ENCODE results near the gene ATP6V0B. TPM values are rescaled to one million over a fixed set of nuclear protein-coding genes. Genes with fewer than 3 reads are reported as not detected.

ATP6V0B gene
- 100 to 1,000 TPM; 139 to 182 (median 149) TPM for polyA plus RNA-seq (ENCODE audit: insufficient read length in 4 of 4)

GRCh38 chr1:43974443-43975248 is at the start of gene ATP6V0B:
Gene ATP6V0B (plus strand): TSS chr1:43974960. CDS start chr1:43975041, 81 bp downstream.
- peak; percentile 84 to 91 (median 86) for DNase-seq (ENCODE audit: low read depth in 4 of 4, low spot score in 3 of 4)

DNA sequence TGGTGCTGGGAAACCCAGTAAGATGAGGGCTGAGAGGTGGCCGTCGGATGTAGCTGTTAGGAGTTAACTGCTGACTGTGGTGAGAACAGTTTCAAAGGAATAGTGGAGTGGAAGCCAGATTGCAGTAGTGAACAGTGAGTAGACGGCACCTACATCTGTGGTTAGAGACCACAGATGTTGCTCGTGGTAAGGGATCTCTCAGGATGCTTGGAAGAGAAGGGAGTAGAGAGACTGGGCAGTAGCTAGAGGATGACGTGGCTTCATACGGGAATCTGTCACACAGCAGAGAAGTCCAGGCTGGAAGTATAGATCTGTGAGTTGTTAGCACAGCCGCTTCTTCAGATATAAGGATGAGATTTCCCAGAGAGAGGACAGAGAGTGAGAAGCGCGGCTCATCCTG is 48.9 kb upstream of the ATP6V0B start:
- DNase-seq (ENCODE audit: low read depth in 4 of 4, low spot score in 3 of 4), result no peak

DNA sequence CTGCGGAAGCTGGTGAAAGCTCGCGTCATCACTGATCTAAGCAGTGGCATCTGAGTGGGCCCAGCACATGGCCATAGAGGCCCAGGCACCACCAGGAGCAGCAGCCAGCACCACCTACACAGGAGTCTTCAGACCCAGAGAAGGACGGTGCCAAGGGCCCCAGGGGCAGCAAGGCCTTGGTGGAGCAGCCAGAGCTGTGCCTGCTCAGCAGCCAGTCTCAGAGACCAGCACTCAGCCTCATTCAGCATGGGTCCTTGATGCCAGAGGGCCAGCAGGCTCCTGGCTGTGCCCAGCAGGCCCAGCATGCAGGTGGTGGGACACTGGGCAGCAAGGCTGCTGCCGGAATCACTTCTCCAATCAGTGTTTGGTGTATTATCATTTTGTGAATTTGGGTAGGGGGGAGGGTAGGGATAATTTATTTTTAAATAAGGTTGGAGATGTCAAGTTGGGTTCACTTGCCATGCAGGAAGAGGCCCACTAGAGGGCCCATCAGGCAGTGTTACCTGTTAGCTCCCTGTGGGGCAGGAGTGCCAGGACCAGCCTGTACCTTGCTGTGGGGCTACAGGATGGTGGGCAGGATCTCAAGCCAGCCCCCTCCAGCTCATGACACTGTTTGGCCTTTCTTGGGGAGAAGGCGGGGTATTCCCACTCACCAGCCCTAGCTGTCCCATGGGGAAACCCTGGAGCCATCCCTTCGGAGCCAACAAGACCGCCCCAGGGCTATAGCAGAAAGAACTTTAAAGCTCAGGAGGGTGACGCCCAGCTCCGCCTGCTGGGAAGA is 44.4 kb upstream of the ATP6V0B start:
- no peak for DNase-seq (ENCODE audit: low read depth in 4 of 4, low spot score in 3 of 4)

DNA sequence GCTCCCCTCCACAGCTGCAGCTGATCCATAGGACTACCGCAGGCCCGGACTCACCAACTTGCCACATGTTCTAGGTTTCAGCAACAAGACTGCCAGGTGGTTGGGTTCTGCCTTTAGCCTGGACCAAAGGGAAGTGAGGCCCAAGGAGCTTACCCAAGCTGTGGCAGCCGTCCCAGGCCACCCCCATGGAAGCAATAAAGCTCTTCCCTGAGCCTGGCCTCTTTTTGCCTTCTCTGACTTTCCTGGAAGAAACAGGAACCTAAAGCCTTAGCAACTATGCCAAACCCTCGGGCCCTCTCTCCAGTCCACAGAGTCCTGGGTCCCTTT is 43.8 kb upstream of the ATP6V0B start:
- no peak for DNase-seq (ENCODE audit: low read depth in 4 of 4, low spot score in 3 of 4)

GRCh38 chr1:43931711-43932660 is 42.8 kb upstream of the ATP6V0B start:
- DNase-seq (ENCODE audit: low read depth in 4 of 4, low spot score in 3 of 4), result no peak

GRCh38 chr1:43932786-43933385 is 41.9 kb upstream of the ATP6V0B start:
- DNase-seq (ENCODE audit: low read depth in 4 of 4, low spot score in 3 of 4), result no peak

DNA sequence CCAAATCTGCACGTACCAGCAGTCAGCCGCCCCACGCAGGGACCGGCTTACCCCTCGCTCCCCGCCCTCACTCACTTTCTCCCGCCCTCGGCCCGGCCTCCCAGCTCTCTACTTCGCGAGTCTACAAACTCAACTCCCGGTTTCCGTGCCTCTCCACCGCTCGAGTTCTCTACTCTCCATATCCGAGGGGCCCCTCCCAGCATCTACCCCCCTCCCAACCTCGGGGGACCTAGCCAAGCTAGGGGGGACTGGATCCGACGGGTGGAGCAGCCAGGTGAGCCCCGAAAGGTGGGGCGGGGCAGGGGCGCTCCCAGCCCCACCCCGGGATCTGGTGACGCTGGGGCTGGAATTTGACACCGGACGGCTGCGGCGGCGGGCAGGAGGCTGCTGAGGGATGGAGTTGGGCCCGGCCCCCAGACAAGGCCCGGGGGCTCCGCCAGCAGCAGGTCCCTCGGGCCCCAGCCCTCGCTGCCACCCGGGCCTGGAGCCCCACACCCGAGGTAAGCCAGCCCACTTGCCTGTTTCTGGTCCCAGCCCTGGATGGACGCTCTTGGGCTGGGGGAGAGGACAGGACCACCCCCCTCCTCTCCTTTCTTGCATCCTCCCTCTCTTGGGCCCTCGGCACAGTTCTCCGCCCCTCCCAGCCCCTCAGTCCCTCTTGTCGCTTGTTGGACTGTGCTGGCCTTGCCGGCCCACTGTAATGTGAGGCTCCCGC is 41.2 kb upstream of the ATP6V0B start, which contains the start of gene ARTN:
ARTN (plus strand) TSS at position 416 of the 715 bp plus-strand sequence. CDS start 1,856 bp downstream, outside the sequence.
- no peak for DNase-seq (ENCODE audit: low read depth in 4 of 4, low spot score in 3 of 4)

DNA sequence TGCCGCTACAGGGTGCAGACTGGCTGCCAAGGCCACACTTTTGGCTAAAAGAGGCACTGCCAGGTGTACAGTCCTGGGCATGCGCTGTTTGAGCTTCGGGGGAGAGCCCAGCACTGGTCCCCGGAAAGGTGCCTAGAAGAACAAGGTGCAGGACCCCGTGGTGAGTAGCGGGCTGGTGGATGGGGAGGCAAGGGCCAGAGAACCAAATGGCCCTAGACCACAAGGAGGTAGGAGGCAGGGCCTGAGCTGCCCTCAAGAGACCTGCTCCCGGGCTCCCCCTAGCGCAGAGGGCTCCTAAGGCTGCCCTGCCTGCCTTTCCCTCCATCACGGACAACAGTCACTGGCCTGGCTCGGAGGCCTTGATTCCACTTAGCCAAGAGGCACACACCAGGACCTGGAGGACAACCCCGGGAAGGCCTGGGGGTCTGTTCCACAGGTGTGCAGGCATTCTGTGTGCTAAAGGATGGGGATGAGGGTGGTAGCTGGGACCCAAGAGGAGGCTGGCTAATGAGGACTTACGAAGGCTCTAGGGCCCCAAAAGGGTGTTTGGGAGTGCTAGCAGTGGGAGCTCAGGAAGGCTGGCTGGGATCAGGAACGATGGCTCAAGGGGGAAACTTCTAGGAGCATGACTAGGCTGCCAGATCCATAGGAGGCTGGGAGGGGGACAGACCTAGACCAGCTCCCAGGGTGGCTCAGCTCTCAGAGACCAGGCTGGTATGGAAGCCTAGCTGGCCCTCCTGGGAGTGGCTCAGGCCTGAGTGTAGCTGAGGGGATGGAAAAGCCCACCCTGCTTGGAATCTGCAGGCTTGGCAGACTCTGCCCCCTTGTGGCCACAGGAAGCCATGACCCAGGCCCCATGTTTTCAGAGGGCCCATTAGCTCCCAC is 40.4 kb upstream of the ATP6V0B start:
- peak in 1 of 4 donors; percentile 63 for DNase-seq (ENCODE audit: low read depth in 4 of 4, low spot score in 3 of 4)

GRCh38 chr1:43934986-43935324 is 39.8 kb upstream of the ATP6V0B start:
- DNase-seq (ENCODE audit: low read depth in 4 of 4, low spot score in 3 of 4), result no peak

- DNase-seq (ENCODE audit: low read depth in 4 of 4, low spot score in 3 of 4), result no peak
These were observed 38.9 kb upstream of the ATP6V0B start for GRCh38 chr1:43935711-43936427.

DNA sequence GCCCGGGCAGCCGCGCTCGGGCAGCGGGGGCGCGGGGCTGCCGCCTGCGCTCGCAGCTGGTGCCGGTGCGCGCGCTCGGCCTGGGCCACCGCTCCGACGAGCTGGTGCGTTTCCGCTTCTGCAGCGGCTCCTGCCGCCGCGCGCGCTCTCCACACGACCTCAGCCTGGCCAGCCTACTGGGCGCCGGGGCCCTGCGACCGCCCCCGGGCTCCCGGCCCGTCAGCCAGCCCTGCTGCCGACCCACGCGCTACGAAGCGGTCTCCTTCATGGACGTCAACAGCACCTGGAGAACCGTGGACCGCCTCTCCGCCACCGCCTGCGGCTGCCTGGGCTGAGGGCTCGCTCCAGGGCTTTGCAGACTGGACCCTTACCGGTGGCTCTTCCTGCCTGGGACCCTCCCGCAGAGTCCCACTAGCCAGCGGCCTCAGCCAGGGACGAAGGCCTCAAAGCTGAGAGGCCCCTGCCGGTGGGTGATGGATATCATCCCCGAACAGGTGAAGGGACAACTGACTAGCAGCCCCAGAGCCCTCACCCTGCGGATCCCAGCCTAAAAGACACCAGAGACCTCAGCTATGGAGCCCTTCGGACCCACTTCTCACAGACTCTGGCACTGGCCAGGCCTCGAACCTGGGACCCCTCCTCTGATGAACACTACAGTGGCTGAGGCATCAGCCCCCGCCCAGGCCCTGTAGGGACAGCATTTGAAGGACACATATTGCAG is 38.2 kb upstream of the ATP6V0B start:
- no peak for DNase-seq (ENCODE audit: low read depth in 4 of 4, low spot score in 3 of 4)

GRCh38 chr1:43937179-43937865 is 37.4 kb upstream of the ATP6V0B start:
- DNase-seq (ENCODE audit: low read depth in 4 of 4, low spot score in 3 of 4), result no peak

GRCh38 chr1:43938383-43938782 is 36.4 kb upstream of the ATP6V0B start:
- DNase-seq (ENCODE audit: low read depth in 4 of 4, low spot score in 3 of 4), result no peak

DNA sequence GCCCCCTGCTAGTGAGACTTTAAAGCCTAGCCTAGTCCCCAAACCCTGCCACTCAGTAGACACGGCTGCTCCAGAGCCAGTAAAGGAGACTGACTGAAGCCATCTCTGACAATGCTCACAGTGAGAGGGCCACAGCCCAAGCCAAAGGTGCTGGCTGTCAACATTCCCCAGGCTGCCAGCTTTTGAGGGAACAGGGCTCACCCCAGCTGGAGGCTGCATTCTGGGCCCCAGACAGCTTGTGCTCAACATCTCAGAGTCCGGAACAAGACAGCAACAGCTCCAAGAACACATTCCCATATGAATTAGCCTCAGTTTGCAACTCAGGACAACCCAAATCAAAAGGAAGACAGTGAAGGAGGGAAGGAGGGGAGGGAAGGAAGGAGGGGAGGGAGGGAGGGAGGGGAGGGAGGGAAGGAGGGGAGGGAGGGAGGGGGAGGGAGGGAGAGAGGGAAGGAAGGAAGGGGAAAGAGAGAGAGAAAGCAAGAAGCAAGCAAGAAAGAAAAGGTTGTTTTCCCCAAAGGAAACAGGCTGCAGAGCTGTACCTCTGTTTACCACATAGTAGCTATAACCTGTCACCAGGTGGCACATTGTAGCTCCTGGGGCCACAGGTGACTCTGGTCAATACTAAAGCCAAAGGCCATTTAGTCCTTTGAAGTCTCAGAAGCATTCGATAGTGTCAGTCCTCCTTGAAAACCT is 35.7 kb upstream of the ATP6V0B start:
- DNase-seq (ENCODE audit: low read depth in 4 of 4, low spot score in 3 of 4), result no peak

GRCh38 chr1:43942411-43942810 is 32.3 kb upstream of the ATP6V0B start:
- DNase-seq (ENCODE audit: low read depth in 4 of 4, low spot score in 3 of 4), result no peak

DNA sequence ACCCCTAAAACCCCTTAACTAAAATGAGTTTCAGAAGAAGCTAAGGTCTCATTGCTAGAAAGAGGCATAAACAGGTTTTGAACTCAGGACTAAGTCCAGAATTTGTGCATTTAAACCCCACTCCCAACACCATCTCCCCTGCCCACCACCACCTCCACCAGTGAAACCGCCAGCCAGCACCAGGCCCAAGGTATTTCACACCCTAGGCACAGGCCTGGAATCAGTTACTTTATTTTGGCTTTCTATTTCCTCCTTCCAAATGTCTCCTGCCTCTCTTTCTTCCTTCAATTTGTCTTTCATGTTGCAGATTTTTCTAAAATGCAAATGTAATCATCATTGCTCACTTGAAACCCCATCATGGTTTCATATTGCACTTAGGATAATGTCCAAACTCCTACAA is 29.9 kb upstream of the ATP6V0B start:
- no peak for DNase-seq (ENCODE audit: low read depth in 4 of 4, low spot score in 3 of 4)

Measured in right renal pelvis (tissue), 4 donors.